Mesenchymal stem cell (in vitro differentiated cells and primary cell): ENCODE data around the gene TMEM134.

Experiments used
- DNase-seq: peaks from one replicate; pipeline ENCODE4 v3.0.0-alpha.2; 2013
- H2AFZ ChIP-seq: one replicate; pipeline ENCODE4 v1.6.1; 2013; ENCODE audit warnings: low read depth, mild to moderate bottlenecking, control low read depth, inconsistent platforms, low read length, moderate library complexity
- H2AK5ac ChIP-seq: 2 replicates; pipeline ENCODE4 v1.6.1; 2013; ENCODE audit warnings: low read length, moderate library complexity, mild to moderate bottlenecking, inconsistent platforms; ENCODE audit not compliant: severe bottlenecking
- H2BK120ac ChIP-seq: one replicate; pipeline ENCODE4 v1.6.1; 2013; ENCODE audit warnings: low read depth, mild to moderate bottlenecking, inconsistent platforms, low read length, moderate library complexity
- H2BK12ac ChIP-seq, 2 experiments: one replicate each; pipeline ENCODE4 v1.6.1; 2013; ENCODE audit warnings: inconsistent platforms in 2 of 2, low read length in 2 of 2, mild to moderate bottlenecking in 2 of 2, moderate library complexity in 2 of 2, control low read depth in 1 of 2
- H2BK15ac ChIP-seq: one replicate; pipeline ENCODE4 v1.6.1; 2013; ENCODE audit warnings: mild to moderate bottlenecking, low read depth, inconsistent platforms; ENCODE audit not compliant: poor library complexity, severe bottlenecking
- H2BK5ac ChIP-seq: 2 replicates; pipeline ENCODE4 v1.6.1; 2013; ENCODE audit warnings: low read depth, mild to moderate bottlenecking, low read length, control low read depth, inconsistent platforms; ENCODE audit not compliant: poor library complexity, severe bottlenecking
- H3K14ac ChIP-seq, 2 experiments: one replicate each; pipeline ENCODE4 v1.6.1; 2013; ENCODE audit warnings: inconsistent platforms in 2 of 2, low read length in 2 of 2, control low read depth in 1 of 2, mild to moderate bottlenecking in 1 of 2, moderate library complexity in 1 of 2
- H3K18ac ChIP-seq, 2 experiments: one replicate each; pipeline ENCODE4 v1.6.1; 2013; ENCODE audit warnings: inconsistent platforms in 2 of 2, low read length in 2 of 2, control low read depth in 1 of 2, low read depth in 1 of 2, mild to moderate bottlenecking in 1 of 2
- H3K23ac ChIP-seq, 2 experiments: one replicate each; pipeline ENCODE4 v1.6.1; 2013; ENCODE audit warnings: inconsistent platforms in 2 of 2, low read length in 2 of 2, mild to moderate bottlenecking in 2 of 2, moderate library complexity in 2 of 2, control low read depth in 1 of 2
- H3K27ac ChIP-seq: 2 replicates; pipeline ENCODE4 v1.5.1; 2013; ENCODE audit warnings: mild to moderate bottlenecking, moderate library complexity, low read length, control low read depth, inconsistent platforms; ENCODE audit not compliant: poor library complexity, severe bottlenecking
- H3K27me3 ChIP-seq, 2 experiments: 2 replicates each; pipeline versions ENCODE4 v1.6.1 to v1.7.0; 2013; ENCODE audit warnings: low read length in 2 of 2, mild to moderate bottlenecking in 2 of 2, moderate library complexity in 2 of 2, control low read depth in 1 of 2, inconsistent platforms in 1 of 2; ENCODE audit not compliant: control insufficient read depth in 1 of 2, insufficient read depth in 1 of 2
- H3K36me3 ChIP-seq, 2 experiments: 2 replicates each; pipeline versions ENCODE4 v1.6.1 to v1.7.0; 2013; ENCODE audit warnings: low read length in 2 of 2, control low read depth in 1 of 2, inconsistent platforms in 1 of 2, low read depth in 1 of 2, mild to moderate bottlenecking in 1 of 2; ENCODE audit not compliant: insufficient read depth in 2 of 2, control insufficient read depth in 1 of 2
- H3K4ac ChIP-seq, 2 experiments: one replicate each; pipeline ENCODE4 v1.6.1; 2013; ENCODE audit warnings: inconsistent platforms in 2 of 2, low read length in 2 of 2, mild to moderate bottlenecking in 2 of 2, moderate library complexity in 2 of 2, control low read depth in 1 of 2, low read depth in 1 of 2
- H3K4me1 ChIP-seq: 2 replicates; pipeline ENCODE4 v1.6.1; 2013; ENCODE audit warnings: low read depth, low read length, control low read depth; ENCODE audit not compliant: control insufficient read depth, insufficient read depth
- H3K4me2 ChIP-seq: 2 replicates; pipeline ENCODE4 v1.6.1; 2013; ENCODE audit warnings: low read length, mild to moderate bottlenecking, inconsistent platforms; ENCODE audit not compliant: poor library complexity, severe bottlenecking
- H3K4me3 ChIP-seq, 2 experiments: 2 replicates each; pipeline versions ENCODE4 v1.5.1 to v1.7.0; 2013; ENCODE audit warnings: low read length in 2 of 2, mild to moderate bottlenecking in 2 of 2, control low read depth in 1 of 2, low read depth in 1 of 2; ENCODE audit not compliant: insufficient read depth in 1 of 2
- H3K79me1 ChIP-seq: replicated peaks from 2 replicates; pipeline ENCODE4 v1.6.1; 2013; ENCODE audit warnings: mild to moderate bottlenecking, control low read depth, low read length, inconsistent platforms; ENCODE audit not compliant: poor library complexity, severe bottlenecking
- H3K9ac ChIP-seq: 2 replicates; pipeline ENCODE4 v1.7.0; 2013; ENCODE audit warnings: mild to moderate bottlenecking, low read length, moderate library complexity
- H3K9me3 ChIP-seq: 2 replicates; pipeline ENCODE4 v1.7.0; 2013; ENCODE audit warnings: mild to moderate bottlenecking, low read length; ENCODE audit not compliant: control insufficient read depth
- H4K8ac ChIP-seq: one replicate; pipeline ENCODE4 v1.6.1; 2013; ENCODE audit warnings: inconsistent platforms, mild to moderate bottlenecking, low read length, moderate library complexity
- H4K91ac ChIP-seq: one replicate; pipeline ENCODE4 v1.6.1; 2013; ENCODE audit warnings: mild to moderate bottlenecking, low read length, inconsistent platforms
- WGBS: methylation state at CpG from one replicate; pipeline ENCODE4 v1.1.7; 2013; ENCODE audit warnings: mixed read lengths; 5-methylcytosine and 5-hydroxymethylcytosine counted together

The TMEM134 gene

DNA sequence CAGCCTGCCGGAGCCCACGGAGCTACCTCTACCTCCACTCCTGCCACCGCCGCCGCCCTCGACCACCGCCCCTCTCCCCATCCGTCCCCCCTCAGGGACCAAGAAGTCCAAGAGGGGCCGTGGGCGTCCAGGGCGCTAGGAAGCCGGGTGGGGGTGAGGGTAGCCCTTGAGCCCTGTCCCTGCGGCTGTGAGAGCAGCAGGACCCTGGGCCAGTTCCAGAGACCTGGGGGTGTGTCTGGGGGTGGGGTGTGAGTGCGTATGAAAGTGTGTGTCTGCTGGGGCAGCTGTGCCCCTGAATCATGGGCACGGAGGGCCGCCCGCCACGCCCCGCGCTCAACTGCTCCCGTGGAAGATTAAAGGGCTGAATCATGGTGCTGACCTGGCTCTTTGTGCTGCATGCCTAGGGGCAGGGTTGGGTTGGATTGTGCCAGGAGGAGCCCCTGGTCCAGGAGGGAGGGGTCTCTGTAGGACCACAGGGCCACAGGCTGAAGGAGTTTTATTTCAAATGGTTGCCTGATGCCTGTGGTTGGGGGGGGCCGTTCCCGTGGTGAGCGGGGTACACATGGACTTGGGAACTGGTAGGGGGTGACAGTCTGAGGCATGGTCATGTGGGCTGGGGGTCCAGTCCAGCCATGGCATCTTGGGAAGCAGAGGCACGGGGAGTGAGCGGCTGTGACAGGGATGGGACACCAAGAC lies 33.9 kb downstream of the TMEM134 start:
- Histone ChIP-seq H3K36me3 (peaks cover 74 to 89% of the 10 kb centered on the region in 2 experiments), H2BK5ac (no peak overlapping the region), H2BK12ac (no peak overlapping the region), H2BK120ac (no peak overlapping the region), H3K9ac (no peak overlapping the region), H3K4ac (no peak overlapping the region), H3K4me3 (no peak overlapping the region), H3K4me1 (peaks cover 52% of the 10 kb centered on the region), H4K8ac (no peak overlapping the region), H3K18ac (no peak overlapping the region), H2AK5ac (peak overlapping the region; percentile 92), H3K9me3 (no peaks in the 10 kb centered on the region), H3K14ac (no peak overlapping the region), H3K27ac (peak overlapping the region; percentile 69), H3K27me3 (no peaks in the 10 kb centered on the region), H3K23ac (no peak overlapping the region), H3K4me2 (no peak overlapping the region), H2BK15ac (no peak overlapping the region), H2AFZ (no peak overlapping the region), H3K79me1 (peaks cover 40% of the 10 kb centered on the region), H4K91ac (no peak overlapping the region)
- no peak for DNase-seq
- 91% methylated on average over 25 of the region's 26 CpGs for WGBS

DNA sequence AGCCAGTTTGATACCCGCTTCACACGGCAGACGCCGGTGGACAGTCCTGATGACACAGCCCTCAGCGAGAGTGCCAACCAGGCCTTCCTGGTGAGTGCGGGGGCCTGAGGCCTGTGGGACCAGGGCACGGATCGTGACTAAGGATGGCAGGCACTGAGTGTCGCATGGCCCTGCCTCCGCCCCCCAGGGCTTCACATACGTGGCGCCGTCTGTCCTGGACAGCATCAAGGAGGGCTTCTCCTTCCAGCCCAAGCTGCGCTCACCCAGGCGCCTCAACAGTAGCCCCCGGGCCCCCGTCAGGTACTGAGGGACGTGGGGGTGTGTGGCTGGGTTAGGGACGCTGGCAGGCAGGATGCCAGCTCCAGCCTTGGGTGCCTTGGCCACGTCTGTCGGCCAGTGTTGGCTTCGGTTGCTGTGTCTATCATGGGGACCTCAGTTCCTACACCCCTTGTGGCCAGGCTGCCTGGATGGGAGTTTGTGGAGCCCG lies 34.6 kb downstream of the TMEM134 start:
- Histone ChIP-seq H3K23ac (no peak overlapping the region), H2BK12ac (no peak overlapping the region), H3K4me3 (no peak overlapping the region), H2BK120ac (no peak overlapping the region), H3K36me3 (peaks cover 69 to 86% of the 10 kb centered on the region in 2 experiments), H3K27me3 (no peaks in the 10 kb centered on the region), H3K18ac (no peak overlapping the region), H3K4ac (no peak overlapping the region), H3K27ac (no peak overlapping the region), H3K4me1 (peaks cover 46% of the 10 kb centered on the region), H3K14ac (no peak overlapping the region), H2BK5ac (no peak overlapping the region), H2AK5ac (peak overlapping the region; percentile 41), H3K4me2 (no peak overlapping the region), H4K91ac (no peak overlapping the region), H3K9ac (no peak overlapping the region), H2AFZ (no peak overlapping the region), H3K79me1 (peaks cover 40% of the 10 kb centered on the region), H3K9me3 (no peaks in the 10 kb centered on the region), H4K8ac (no peak overlapping the region), H2BK15ac (no peak overlapping the region)
- no peak for DNase-seq
- 92% methylated on average over 23 of the region's 23 CpGs for WGBS

DNA sequence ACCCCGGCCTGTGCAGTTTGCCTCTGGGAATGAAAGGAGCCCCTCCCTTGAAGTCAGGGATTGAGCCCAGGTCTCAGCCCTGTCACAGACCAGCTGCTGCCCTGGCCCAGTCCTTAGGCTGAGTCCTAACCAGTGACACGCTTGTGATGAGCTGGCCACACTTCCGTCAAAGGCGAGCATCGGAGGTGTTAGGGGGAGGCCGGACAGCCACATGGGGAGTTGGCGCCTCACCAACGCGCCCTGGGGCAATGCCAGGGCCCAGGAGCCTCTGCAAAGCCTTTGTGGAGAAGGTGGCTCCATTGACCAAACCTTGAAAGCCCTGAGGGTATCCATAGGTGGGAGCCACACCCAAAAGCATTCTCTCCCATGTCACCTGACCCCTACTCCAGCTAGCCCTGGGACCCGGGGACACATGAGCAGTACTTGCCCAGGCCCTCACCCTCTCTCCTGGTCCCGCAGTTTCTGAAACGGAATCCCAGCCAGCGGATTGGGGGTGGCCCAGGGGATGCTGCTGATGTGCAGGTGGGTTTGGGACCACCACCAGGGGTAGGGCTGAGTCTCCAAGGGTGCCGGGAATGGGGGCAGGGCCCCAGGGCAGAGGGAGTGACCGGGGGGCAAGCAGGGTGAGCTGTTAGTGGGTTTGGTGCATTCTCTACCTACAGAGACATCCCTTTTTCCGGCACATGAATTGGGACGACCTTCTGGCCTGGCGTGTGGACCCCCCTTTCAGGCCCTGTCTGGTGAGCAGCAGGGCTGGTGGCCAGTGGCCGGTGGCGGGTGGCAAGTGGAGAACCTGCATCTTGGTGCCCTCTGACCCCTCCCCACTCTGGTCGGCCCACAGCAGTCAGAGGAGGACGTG lies 35.3 kb downstream of the TMEM134 start:
- Histone ChIP-seq H2BK15ac (no peak overlapping the region), H2BK12ac (no peak overlapping the region), H3K4me1 (peaks cover 46% of the 10 kb centered on the region), H2AK5ac (peak overlapping the region; percentile 41), H2AFZ (no peak overlapping the region), H3K9me3 (no peaks in the 10 kb centered on the region), H3K4me2 (no peak overlapping the region), H3K18ac (no peak overlapping the region), H3K36me3 (peaks cover 62 to 79% of the 10 kb centered on the region in 2 experiments), H3K9ac (no peak overlapping the region), H2BK120ac (no peak overlapping the region), H3K23ac (no peak overlapping the region), H4K8ac (no peak overlapping the region), H4K91ac (no peak overlapping the region), H3K27me3 (no peaks in the 10 kb centered on the region), H2BK5ac (no peak overlapping the region), H3K4me3 (no peak overlapping the region), H3K27ac (no peak overlapping the region), H3K79me1 (peaks cover 40% of the 10 kb centered on the region), H3K4ac (no peak overlapping the region), H3K14ac (no peak overlapping the region)
- 92% methylated on average over 22 of the region's 22 CpGs for WGBS
- DNase-seq, result no peak

DNA sequence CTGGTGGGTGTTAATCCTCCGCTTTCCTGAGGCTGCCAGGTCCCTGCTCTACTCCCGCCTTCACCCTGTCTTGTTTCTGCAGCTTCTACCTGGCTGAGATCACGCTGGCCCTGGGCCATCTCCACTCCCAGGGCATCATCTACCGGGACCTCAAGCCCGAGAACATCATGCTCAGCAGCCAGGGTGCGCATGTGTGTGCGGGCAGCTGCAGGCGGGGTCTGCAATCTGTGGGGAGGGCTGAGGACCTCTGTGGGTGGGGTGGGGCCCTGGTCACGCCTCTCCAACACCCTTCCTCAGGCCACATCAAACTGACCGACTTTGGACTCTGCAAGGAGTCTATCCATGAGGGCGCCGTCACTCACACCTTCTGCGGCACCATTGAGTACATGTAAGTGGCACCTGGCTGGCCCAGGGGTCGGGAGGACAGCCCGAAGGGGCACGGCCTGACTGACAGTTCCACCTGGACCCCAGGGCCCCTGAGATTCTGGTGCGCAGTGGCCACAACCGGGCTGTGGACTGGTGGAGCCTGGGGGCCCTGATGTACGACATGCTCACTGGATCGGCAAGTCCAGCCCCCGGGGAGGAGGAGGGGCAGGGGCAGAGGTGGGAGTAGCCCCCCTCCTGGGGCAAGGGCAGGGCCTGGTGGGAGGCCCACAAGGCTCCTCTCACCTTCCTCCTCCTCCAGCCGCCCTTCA lies 36.2 kb downstream of the TMEM134 start:
- H3K4me2 ChIP-seq, result no peak overlapping the region
- H3K36me3 ChIP-seq, result peaks cover 59 to 70% of the 10 kb centered on the region in 2 experiments
- H2BK12ac ChIP-seq, result no peak overlapping the region
- no peak overlapping the region for H4K8ac ChIP-seq
- DNase-seq, result no peak
- H3K23ac ChIP-seq, result no peak overlapping the region
- H3K4ac ChIP-seq, result no peak overlapping the region
- H3K79me1 ChIP-seq, result peaks cover 40% of the 10 kb centered on the region
- no peaks in the 10 kb centered on the region for H3K9me3 ChIP-seq
- no peak overlapping the region for H2AFZ ChIP-seq
- H2BK15ac ChIP-seq, result no peak overlapping the region
- WGBS, result 95% methylated on average over 22 of the region's 22 CpGs
- H3K27me3 ChIP-seq, result no peaks in the 10 kb centered on the region
- H3K9ac ChIP-seq, result no peak overlapping the region
- H2BK120ac ChIP-seq, result no peak overlapping the region
- no peak overlapping the region for H4K91ac ChIP-seq
- H2AK5ac ChIP-seq, result no peak overlapping the region
- no peak overlapping the region for H3K14ac ChIP-seq
- H3K4me3 ChIP-seq, result no peak overlapping the region
- peaks cover 40% of the 10 kb centered on the region for H3K4me1 ChIP-seq
- no peak overlapping the region for H3K27ac ChIP-seq
- no peak overlapping the region for H2BK5ac ChIP-seq
- H3K18ac ChIP-seq, result no peak overlapping the region
